ENCODE results near the gene METTL26.

DNA sequence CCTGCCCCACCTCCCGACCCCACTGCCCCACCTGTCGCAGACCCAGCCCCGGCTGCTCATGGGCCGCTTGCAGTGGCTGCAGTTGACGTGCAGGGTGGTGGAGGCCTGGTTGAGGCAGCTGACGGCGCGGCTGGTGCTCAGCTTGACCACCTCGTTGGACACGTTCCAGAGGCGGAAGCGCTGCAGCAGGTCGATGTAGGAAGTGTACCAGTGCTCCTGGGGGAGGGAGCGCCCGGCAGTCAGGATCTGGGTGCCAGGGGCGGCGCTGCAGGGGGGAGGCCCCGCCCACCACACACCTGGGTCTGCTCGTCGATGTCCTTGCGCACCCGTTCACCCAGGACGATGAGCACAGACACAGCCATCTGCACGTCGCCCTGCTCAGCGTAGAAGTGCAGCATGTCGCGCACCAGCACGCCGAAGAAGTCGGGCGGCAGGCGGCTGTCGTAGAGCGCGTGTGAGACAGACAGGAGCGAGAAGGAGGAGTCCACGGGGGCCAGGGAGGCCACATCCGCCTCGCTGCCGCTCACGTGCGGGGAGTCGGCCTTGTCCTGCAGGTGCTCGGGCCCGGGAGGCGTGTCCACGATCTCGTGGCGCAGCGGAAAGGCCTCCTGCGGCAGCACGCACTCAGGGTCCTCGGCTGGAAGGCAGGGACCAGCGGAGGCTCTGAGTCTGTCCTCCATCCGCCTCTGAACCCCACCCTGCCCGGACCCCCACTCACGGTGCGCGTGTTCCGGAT lies 49.0 kb upstream of the METTL26 start:
- TF ChIP-seq EZH2phosphoT487 (IDR thresholded peaks at IDR 0.05; ENCODE audit: insufficient read depth, low read depth): no peak
- no peak for TF ChIP-seq EZH2 (IDR thresholded peaks at IDR 0.05; ENCODE audit: insufficient read depth, poor library complexity, severe bottlenecking)

Measured in GM23248 (cell line).